ENCODE measurements around the gene HS6ST3. TPM values are rescaled to one million over a fixed set of nuclear protein-coding genes. Genes with fewer than 3 reads are reported as not detected.

HS6ST3 gene
- total and polyA plus RNA-seq, 2 experiments from 2014 or later: 2.2 to 2.7 TPM

DNA sequence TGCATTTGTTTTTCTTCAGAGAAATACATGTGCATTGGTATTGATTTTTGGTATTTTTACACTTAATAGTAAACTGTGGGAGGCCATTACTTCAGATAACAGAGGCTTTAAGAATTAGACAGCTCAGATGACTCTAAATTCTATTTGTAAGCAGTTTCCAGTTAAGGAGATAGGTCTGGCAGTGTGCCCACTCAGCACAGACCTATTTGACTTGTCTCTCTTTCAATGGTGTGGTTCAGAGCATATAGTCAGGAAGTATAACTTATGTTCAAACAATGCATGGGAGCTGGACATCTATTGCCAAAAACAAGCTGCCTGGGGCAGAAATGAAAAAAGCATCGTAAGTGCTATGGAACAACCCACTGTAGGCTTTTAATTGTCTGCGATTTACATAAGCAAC, 370.7 kb downstream of the HS6ST3 start:
- no peaks in the 10 kb centered on the region for H3K79me2 ChIP-seq
- H3K27ac ChIP-seq: no peak overlapping the region
- DNase-seq (ENCODE audit: low spot score): peak; percentile 6
- no peak overlapping the region for H3K4me3 ChIP-seq
- H3K9me2 ChIP-seq (replicated peaks; ENCODE audit: insufficient read depth): no peaks in the 10 kb centered on the region
- no peaks in the 10 kb centered on the region for H4K20me1 ChIP-seq (ENCODE audit: insufficient read depth, poor library complexity, severe bottlenecking)
- H3K36me3 ChIP-seq (replicated peaks; ENCODE audit: insufficient read depth, low read depth): no peaks in the 10 kb centered on the region
- H3K4me2 ChIP-seq: no peak overlapping the region
- no peaks in the 10 kb centered on the region for H3K9me3 ChIP-seq (ENCODE audit: low read depth)
- TF ChIP-seq, protein P1, sequence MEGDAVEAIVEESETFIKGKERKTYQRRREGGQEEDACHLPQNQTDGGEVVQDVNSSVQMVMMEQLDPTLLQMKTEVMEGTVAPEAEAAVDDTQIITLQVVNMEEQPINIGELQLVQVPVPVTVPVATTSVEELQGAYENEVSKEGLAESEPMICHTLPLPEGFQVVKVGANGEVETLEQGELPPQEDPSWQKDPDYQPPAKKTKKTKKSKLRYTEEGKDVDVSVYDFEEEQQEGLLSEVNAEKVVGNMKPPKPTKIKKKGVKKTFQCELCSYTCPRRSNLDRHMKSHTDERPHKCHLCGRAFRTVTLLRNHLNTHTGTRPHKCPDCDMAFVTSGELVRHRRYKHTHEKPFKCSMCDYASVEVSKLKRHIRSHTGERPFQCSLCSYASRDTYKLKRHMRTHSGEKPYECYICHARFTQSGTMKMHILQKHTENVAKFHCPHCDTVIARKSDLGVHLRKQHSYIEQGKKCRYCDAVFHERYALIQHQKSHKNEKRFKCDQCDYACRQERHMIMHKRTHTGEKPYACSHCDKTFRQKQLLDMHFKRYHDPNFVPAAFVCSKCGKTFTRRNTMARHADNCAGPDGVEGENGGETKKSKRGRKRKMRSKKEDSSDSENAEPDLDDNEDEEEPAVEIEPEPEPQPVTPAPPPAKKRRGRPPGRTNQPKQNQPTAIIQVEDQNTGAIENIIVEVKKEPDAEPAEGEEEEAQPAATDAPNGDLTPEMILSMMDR (IDR thresholded peaks at IDR 0.05; ENCODE audit: poor library complexity): no peak
- TF ChIP-seq EZH2 (IDR thresholded peaks at IDR 0.05; ENCODE audit: borderline replicate concordance) (no peak), EZH2phosphoT487 (IDR thresholded peaks at IDR 0.05; ENCODE audit: low read depth, severe bottlenecking, unreplicated experiment) (no peak)
- WGBS (ENCODE audit: low lambda C conversion rate, missing lambda C conversion rate): 64% methylated on average over 2 of the region's 2 CpGs
- H3K27me3 ChIP-seq: no peaks in the 10 kb centered on the region
- H3K4me1 ChIP-seq (ENCODE audit: insufficient read depth): no peaks in the 10 kb centered on the region
- H2AFZ ChIP-seq: no peak overlapping the region

DNA sequence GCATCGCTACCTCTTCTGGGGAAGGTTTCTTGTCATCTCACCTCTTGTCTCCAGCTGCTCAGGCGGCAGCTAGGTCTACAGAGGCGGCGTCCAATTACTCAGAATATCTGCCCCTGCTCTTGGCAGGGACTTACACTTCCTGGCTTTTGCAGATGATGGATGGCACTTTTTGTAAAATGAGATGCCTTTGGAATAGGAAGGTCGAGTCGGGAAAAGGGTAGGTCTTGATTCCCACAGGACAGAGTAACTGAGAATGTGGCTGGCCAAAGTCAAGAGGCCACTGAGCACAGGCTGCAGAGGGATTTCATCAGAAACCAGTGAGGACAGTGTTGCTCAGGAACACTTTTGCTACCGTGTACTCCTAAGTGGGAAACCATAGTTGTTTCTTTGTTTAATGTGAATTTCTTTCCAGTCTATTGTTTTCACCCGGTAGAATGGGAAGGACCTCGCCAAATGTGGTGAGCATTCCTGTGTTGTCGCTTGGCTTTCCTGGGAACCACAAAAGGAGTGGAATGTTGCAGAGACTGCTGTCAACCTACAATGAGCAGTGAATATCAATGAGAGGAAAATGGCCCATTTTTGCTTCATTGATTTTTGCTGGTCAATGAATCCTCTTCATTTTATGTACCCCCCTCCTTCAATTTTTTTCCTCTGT, 383.7 kb downstream of the HS6ST3 start:
- Histone ChIP-seq H3K4me2 (no peak overlapping the region), H3K4me1 (ENCODE audit: insufficient read depth) (no peaks in the 10 kb centered on the region)

DNA sequence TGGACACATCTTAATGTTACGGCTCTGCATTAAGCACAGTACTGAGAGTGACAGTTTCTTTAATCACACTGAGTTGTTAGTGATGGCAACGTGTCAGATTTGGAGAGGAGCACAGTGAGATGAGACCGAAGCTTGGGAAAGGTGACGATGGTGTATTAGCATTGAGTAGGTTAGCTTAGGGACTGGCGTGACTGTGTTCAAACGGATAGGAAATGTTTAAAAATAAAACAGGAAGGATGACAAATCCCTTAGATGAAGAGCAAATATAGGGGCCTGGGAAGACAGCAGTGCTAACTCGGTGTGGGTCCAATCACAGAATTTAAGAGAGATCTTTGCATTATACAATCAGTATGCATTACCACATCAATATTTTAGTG, 384.3 kb downstream of the HS6ST3 start:
- no peak for DNase-seq (ENCODE audit: low spot score)
- 76% methylated on average over 7 of the region's 7 CpGs for WGBS (ENCODE audit: low lambda C conversion rate, missing lambda C conversion rate)
- Histone ChIP-seq H3K27me3 (no peaks in the 10 kb centered on the region), H4K20me1 (ENCODE audit: insufficient read depth, poor library complexity, severe bottlenecking) (no peaks in the 10 kb centered on the region), H3K9me3 (ENCODE audit: low read depth) (no peaks in the 10 kb centered on the region), H3K4me2 (peak overlapping the region; percentile 35), H3K27ac (no peak overlapping the region), H2AFZ (no peak overlapping the region), H3K9me2 (replicated peaks; ENCODE audit: insufficient read depth) (no peaks in the 10 kb centered on the region), H3K79me2 (no peaks in the 10 kb centered on the region), H3K4me3 (no peak overlapping the region), H3K4me1 (ENCODE audit: insufficient read depth) (no peaks in the 10 kb centered on the region), H3K36me3 (replicated peaks; ENCODE audit: insufficient read depth, low read depth) (no peaks in the 10 kb centered on the region)
- TF ChIP-seq, protein P1 (IDR thresholded peaks at IDR 0.05; ENCODE audit: poor library complexity): no peak
- TF ChIP-seq EZH2 (IDR thresholded peaks at IDR 0.05; ENCODE audit: borderline replicate concordance) (no peak), EZH2phosphoT487 (IDR thresholded peaks at IDR 0.05; ENCODE audit: low read depth, severe bottlenecking, unreplicated experiment) (no peak)

More for the DNA sequence above, 383.7 kb downstream of the HS6ST3 start:
- Histone ChIP-seq H3K9me3 (ENCODE audit: low read depth) (no peaks in the 10 kb centered on the region), H3K4me3 (no peak overlapping the region), H2AFZ (no peak overlapping the region), H3K9me2 (replicated peaks; ENCODE audit: insufficient read depth) (no peaks in the 10 kb centered on the region), H3K27ac (no peak overlapping the region), H4K20me1 (ENCODE audit: insufficient read depth, poor library complexity, severe bottlenecking) (no peaks in the 10 kb centered on the region), H3K36me3 (replicated peaks; ENCODE audit: insufficient read depth, low read depth) (no peaks in the 10 kb centered on the region), H3K79me2 (no peaks in the 10 kb centered on the region), H3K27me3 (no peaks in the 10 kb centered on the region)
- no peak for TF ChIP-seq EZH2 (IDR thresholded peaks at IDR 0.05; ENCODE audit: borderline replicate concordance)
- TF ChIP-seq, protein P1 (IDR thresholded peaks at IDR 0.05; ENCODE audit: poor library complexity): no peak
- TF ChIP-seq EZH2phosphoT487 (IDR thresholded peaks at IDR 0.05; ENCODE audit: low read depth, severe bottlenecking, unreplicated experiment): no peak
- WGBS (ENCODE audit: low lambda C conversion rate, missing lambda C conversion rate): 87% methylated on average over 10 of the region's 10 CpGs
- DNase-seq (ENCODE audit: low spot score): no peak

Measured in hepatocyte (in vitro differentiated cells).